Subcutaneous adipose tissue (tissue), 4 donors: ENCODE data around the gene ZNF580. TPM values are rescaled to one million over a fixed set of nuclear protein-coding genes. Genes with fewer than 3 reads are reported as not detected.

Experiments
- CTCF ChIP-seq: fragments of 450-650 bp; IDR thresholded peaks from one replicate; pipeline ENCODE4 v1.5.1; 2016; ENCODE audit warnings: low read depth, mild to moderate bottlenecking, control low read depth, antibody characterized with exemption, moderate library complexity
- total RNA-seq, 4 donors: library from RNA; depleted of rRNA; stranded (reverse); fragments of >200 nt; gene quantifications; one replicate each; pipeline ENCODE4 v1.1.0, GENCODE V29; 2016

ZNF580 gene
- total RNA-seq, 4 donors from 2014 or later: 5.9 to 35.4 (median 12.3) TPM

GRCh38 chr19:55644842-55645511 is 4.2 kb downstream of the ZNF580 start:
- TF ChIP-seq CTCF: no peak

GRCh38 chr19:55645512-55645881 is 4.7 kb downstream of the ZNF580 start:
- no peak for TF ChIP-seq CTCF

GRCh38 chr19:55646889-55647731 is 6.3 kb downstream of the ZNF580 start:
- TF ChIP-seq CTCF: no peak

- TF ChIP-seq CTCF: no peak
These were observed 7.2 kb downstream of the ZNF580 start, which contains the start of gene CCDC106 for GRCh38 chr19:55647732-55648584. Gene CCDC106, plus strand, starts transcription at chr19:55648212. Its CDS starts 835 bp downstream, at chr19:55649047.

- TF ChIP-seq CTCF: no peak
These were observed 7.9 kb downstream of the ZNF580 start for GRCh38 chr19:55648585-55649267.

- no peak for TF ChIP-seq CTCF
These were observed 8.7 kb downstream of the ZNF580 start for GRCh38 chr19:55649268-55650125.
